Mesangial cell (primary cell): ENCODE data around the gene MISP3. TPM values are rescaled to one million over a fixed set of nuclear protein-coding genes. Genes with fewer than 3 reads are reported as not detected.

Source experiments
- total RNA-seq: library from RNA; depleted of rRNA; stranded (reverse); fragments of >200 nt; gene quantifications from 2 replicates; pipeline ENCODE4 v1.2.3, GENCODE V29; 2015

Gene MISP3
- 0.49 and 3.3 TPM in 2 replicates for total RNA-seq

DNA sequence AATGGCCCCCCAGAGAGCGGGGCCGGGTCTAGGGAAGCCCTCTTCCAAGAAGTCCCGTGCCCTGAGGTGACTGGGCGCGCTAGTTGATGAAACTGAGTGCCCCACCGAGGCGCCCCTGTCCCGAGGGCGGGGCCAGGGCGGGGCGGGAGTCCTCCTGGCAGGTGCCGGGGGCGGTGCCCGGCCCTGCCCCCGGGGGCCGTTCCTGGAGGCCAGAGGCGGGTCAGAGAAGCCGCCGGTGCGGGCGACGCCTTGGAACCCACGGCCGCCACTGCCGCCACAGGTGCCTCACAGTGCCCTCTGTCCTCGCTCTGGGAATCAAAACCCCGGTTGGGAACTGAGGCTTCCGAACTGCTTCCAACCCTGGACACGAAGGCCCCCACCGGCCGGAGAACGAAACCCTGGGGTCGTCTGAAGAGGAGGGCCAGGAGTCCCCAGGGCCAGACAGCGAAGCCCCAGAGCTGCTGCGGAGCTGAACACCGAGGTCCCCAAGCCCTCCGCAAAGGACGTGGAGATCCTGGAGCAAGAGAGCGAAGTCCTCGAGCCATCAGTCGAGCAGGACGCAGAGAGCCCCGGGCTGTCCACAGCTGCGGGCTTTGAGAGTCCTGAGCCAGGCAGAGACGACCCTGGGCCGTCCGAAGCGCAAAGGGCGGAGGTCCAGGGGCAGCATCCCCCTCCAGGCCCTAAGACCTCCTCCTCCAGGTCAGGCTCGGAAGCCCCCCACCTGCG, at the start of gene MISP3:
Gene MISP3 (plus strand): TSS at position 252 of the 726 bp plus-strand sequence. CDS start 524 bp downstream, outside the sequence.

DNA sequence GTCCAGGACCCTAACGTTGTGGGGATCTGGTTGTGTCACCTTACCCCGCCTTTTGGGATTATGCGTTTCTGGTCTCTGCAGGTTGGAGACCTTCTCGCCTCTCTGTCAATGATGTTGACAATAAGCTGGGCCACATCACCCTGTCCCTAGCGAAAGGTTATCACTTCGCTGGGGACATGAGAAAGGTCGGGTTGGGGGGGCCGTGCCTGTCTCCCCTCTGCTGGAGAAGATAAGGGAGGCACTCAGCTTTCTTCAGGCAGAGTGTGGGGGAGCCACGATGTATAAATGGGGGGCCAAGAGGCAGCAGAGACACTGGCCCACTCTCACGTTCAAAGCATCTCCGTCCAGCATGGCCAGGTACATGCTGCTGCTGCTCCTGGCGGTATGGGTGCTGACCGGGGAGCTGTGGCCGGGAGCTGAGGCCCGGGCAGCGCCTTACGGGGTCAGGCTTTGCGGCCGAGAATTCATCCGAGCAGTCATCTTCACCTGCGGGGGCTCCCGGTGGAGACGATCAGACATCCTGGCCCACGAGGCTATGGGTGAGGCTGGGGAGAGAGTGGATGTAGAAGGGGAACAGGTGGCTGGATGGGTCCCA, 44.6 kb upstream of the MISP3 start, which contains the start of gene RLN3:
Gene RLN3 (plus strand): TSS at position 293 of the 595 bp plus-strand sequence. CDS start 57 bp downstream, at position 350.

DNA sequence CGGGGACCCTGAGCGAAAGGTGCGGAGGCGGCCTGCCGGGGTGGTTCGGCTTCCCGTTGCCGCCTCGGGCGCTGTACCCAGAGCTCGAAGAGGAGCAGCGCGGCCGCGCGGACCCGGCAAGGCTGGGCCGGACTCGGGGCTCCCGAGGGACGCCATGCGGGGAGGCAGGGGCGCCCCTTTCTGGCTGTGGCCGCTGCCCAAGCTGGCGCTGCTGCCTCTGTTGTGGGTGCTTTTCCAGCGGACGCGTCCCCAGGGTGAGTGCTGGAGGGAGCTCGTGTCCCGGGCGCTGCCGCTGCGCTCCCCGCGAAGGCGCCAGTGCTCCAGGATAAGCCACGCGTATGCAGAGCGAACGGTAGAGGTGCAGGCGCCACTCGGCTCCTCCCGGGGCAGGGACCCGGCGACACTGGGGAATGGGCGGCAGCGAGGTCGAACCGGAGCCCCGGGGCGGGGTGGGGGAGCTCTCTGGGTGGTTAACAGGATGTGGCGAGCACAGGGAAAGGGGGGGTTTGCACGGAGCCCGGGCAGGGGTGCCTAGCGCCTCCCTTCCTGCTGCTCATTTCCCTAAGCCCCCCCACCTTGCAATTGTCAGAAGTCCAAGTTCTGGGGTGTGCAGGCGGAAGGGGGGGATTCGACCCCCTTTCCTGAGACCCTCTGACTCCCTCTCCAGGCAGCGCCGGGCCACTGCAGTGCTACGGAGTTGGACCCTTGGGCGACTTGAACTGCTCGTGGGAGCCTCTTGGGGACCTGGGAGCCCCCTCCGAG, 40.7 kb upstream of the MISP3 start, which contains the start of gene IL27RA:
Gene IL27RA (plus strand): TSS at position 44 of the 762 bp plus-strand sequence. CDS start 111 bp downstream, at position 155.

DNA sequence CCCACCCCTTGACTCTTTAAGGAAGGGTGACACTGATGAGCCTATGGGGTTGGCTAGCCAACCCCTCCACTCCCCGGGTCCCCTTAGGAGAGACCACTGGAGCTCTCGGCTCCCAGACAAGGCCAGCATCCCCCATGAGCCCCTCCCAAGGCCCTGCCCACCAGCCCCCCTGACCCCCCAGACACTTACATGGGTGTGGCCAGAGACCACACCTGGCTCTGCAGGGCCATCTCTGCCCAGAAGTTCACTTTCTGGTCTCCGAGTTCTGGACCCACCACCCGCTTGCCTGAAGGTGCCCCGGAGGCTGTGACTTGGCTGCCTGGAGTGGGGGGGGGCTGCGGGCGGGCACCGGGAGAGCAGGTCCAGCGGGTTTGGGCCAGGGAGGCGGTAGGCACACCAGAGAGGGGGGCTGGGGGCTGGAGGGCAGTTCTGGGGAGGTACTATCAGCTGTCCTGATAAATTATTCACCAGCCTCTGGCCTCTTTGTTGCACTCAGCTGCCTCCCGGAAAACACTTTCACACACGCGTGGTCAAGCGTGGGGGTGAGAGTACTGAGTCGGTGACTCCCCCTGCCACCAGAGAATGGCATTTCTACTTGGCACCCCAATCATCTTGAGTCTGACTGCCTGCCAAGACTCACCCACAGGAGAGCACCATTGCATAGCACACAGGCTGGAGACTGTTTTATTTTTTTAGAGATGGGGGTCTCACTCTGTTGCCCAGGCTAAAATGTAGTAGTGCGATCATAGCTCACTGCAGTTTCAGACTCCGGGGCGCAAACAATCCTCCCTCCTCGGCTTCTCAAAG, 10.6 kb upstream of the MISP3 start, which contains the start of gene PALM3:
Gene PALM3 (minus strand): TSS at position 326 of the 807 bp plus-strand sequence. CDS start 96 bp downstream, at position 230.

DNA sequence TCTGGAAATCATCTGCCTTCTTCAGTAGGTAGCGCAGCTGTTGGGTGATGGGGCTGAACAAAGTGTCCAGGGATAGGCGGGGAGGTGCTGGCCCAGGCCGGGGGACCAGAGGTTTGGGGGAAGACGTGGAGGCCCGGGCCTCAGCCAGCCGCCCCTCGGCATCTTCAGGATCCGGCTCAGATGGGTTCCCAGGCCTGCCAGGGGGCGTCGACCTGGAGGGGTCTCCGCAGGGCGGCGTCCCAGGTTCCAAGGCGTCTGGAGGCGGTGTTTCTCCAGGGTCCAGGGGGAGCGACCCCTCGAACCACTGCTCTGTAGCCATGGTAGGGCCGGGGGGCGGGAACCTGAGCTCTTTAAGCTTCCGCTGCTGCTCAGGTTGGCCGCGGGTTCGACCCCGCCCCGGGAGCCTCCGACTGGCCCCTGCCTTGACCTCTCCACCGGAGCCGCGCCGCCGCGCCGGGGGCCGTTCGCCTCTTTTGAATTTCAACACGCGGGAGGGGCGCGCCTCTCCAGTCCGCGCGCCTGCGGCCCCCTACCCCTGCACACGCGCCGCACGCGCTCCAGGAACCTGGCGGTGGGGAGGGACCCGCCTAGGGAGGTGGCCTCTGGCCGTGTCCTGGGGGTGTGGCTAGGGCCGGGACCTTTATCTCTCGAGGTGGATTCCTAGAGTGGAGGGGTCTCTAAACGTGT, 12.9 kb downstream of the MISP3 start, which contains the start of gene C19orf67:
Gene C19orf67 (minus strand): TSS at position 475 of the 687 bp plus-strand sequence. CDS start 156 bp downstream, at position 319.

DNA sequence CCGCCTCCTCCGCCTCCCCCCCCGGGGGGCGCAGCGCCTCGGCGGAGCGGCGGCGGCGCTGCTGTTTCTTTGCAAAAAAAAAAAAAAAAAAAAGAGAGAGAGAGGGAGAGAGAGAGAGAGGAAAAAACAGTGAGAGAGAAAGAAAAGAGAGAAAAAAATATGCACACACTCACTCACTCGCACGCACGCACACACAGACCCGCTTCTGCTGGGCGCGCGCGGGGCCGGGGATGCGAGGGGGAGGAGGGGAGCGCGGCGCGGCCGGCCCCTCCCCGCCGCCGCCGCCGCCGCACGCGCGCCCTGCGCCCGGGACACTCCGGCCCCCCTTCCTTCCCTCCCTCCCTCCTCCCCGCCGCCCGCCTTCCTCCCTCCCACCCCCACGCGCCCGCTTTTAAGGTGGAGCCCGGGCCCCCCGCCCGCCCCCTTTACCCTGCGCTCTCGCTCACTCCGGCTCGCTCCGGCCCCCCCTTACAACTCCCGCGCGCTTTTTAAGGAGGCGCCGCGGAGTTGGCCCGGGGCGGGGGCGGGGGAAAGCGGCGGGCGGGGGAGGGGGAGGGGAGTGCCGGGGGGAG, 18.0 kb downstream of the MISP3 start, which contains the start of gene SAMD1:
Gene SAMD1 (minus strand): TSS at position 243 of the 572 bp plus-strand sequence.

DNA sequence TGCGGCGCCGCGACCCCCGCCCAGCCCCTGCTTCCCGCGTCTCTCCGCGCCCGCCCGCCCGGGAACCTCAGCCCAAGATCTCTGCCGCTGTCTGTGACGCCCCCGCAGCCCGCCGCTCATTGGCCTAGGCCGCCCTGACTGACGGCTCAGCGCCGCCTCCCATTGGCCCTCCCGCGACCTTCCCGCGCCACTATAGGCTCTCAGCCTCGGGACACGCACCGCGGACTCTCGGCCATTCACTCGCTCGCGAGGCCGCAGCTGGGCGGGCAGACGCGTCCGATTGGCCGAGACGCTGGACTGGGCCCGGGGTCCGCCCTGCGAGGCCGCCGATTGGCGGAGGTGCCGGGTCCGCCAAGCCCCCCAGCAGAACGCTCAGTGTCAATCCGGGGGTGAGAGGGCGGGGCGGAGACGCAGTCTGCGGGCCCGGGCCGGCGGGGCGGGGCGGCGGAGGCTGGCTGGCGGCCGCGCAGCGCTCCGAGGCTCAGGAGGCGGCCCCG, 45.1 kb downstream of the MISP3 start, which contains the start of gene PRKACA:
Gene PRKACA (minus strand): TSS at position 95 of the 497 bp plus-strand sequence. CDS start 215 bp downstream, outside the sequence.

Other genes starting within 250 kb of the MISP3 start
- gene NANOS3, start 195.7 kb upstream of the MISP3 start, total RNA-seq: 0.63 TPM in 1 of 2 replicates, not detected in the other
- gene BRME1, start 166.7 kb upstream of the MISP3 start, total RNA-seq: 0.49 and 1.0 TPM in 2 replicates
- 24.6 and 41.5 TPM in 2 replicates for gene CC2D1A, start 166.6 kb upstream of the MISP3 start, total RNA-seq
- gene PODNL1, start 134.4 kb upstream of the MISP3 start, total RNA-seq: 0.49 and 25.6 TPM in 2 replicates
- gene DCAF15, start 120.3 kb upstream of the MISP3 start, total RNA-seq: 30.6 and 38.9 TPM in 2 replicates
- 7.7 and 8.7 TPM in 2 replicates for gene RFX1, start 66.5 kb upstream of the MISP3 start, total RNA-seq
- gene RLN3, start 44.6 kb upstream of the MISP3 start, total RNA-seq: not detected in 2 replicates
- gene IL27RA, start 41.0 kb upstream of the MISP3 start, total RNA-seq: 6.7 and 7.6 TPM in 2 replicates
- gene PALM3, start 10.7 kb upstream of the MISP3 start, total RNA-seq: under 0.01 and 0.13 TPM in 2 replicates
- not detected in 2 replicates for gene C19orf67, start 13.0 kb downstream of the MISP3 start, total RNA-seq
- gene SAMD1, start 18.0 kb downstream of the MISP3 start, total RNA-seq: 28.2 and 44.0 TPM in 2 replicates
- gene PRKACA, start 45.0 kb downstream of the MISP3 start, total RNA-seq: 41.6 and 55.1 TPM in 2 replicates
- 7.9 and 97.4 TPM in 2 replicates for gene ASF1B, start 63.8 kb downstream of the MISP3 start, total RNA-seq
- 4.7 and 18.5 TPM in 2 replicates for gene ADGRL1, start 133.4 kb downstream of the MISP3 start, total RNA-seq